ENCODE measurements around the gene NUDT7. TPM values are rescaled to one million over a fixed set of nuclear protein-coding genes. Genes with fewer than 3 reads are reported as not detected.

Gene NUDT7
- total RNA-seq, 1 experiment from 2014 or later: 7.5 TPM

GRCh38 chr16:77680496-77680895 is 41.8 kb upstream of the NUDT7 start (continued):
- TF ChIP-seq AFF4 (CRISPR knock-in tag; IDR thresholded peaks at IDR 0.05; ENCODE audit: borderline replicate concordance) (no peak), PREB (CRISPR knock-in tag; IDR thresholded peaks at IDR 0.05; ENCODE audit: borderline replicate concordance) (no peak), ZNF532 (CRISPR knock-in tag; IDR thresholded peaks at IDR 0.05; ENCODE audit: borderline replicate concordance) (no peak), ZNF219 (CRISPR knock-in tag; IDR thresholded peaks at IDR 0.05; ENCODE audit: borderline replicate concordance) (no peak), NR1H2 (CRISPR knock-in tag; IDR thresholded peaks at IDR 0.05) (no peak), ZNF396 (CRISPR knock-in tag; IDR thresholded peaks at IDR 0.05; ENCODE audit: borderline replicate concordance) (no peak), TCF7 (CRISPR knock-in tag; IDR thresholded peaks at IDR 0.05; ENCODE audit: low read depth) (no peak), ATF1 (CRISPR knock-in tag; IDR thresholded peaks at IDR 0.05) (no peak), SMAD3 (CRISPR knock-in tag; IDR thresholded peaks at IDR 0.05; ENCODE audit: borderline replicate concordance) (no peak), SOX15 (CRISPR knock-in tag; IDR thresholded peaks at IDR 0.05) (no peak), SMAD4 (CRISPR knock-in tag; IDR thresholded peaks at IDR 0.05) (no peak), ESRRA (CRISPR knock-in tag; IDR thresholded peaks at IDR 0.05; ENCODE audit: borderline replicate concordance) (no peak)
- TF ChIP-seq, protein P1, sequence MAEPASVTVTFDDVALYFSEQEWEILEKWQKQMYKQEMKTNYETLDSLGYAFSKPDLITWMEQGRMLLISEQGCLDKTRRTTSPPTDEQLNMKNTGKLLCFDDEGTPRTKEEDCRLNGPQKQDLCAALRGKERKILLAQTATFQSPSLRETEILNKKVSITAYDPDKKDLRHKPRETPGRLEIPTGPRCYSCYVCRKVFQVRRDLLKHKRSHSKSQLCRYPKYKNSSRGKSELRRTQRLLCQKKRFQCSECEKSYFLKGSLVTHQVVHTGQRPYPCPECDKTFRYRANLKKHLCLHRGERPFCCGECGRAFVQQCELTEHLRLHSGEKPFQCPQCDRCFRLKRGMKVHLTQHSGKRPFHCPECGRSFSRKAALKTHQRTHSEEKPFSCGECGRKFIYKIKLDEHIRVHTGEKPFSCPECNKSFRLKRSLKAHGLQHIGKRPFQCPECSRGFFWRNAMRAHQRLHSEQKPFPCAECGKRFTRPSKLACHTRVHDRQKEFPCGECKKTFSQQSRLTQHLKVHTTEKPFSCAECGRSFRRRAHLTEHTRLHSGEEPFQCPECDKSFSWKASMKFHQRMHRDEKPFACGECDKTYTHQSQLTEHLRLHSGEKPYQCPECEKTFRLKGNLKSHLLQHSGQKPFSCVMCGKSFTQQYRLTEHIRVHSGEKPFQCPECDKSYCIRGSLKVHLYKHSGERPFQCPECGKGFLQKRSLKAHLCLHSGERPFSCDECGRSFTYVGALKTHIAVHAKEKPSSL (CRISPR knock-in tag; conservative IDR thresholded peaks at IDR 0.05): no peak
- TF ChIP-seq, protein P2, sequence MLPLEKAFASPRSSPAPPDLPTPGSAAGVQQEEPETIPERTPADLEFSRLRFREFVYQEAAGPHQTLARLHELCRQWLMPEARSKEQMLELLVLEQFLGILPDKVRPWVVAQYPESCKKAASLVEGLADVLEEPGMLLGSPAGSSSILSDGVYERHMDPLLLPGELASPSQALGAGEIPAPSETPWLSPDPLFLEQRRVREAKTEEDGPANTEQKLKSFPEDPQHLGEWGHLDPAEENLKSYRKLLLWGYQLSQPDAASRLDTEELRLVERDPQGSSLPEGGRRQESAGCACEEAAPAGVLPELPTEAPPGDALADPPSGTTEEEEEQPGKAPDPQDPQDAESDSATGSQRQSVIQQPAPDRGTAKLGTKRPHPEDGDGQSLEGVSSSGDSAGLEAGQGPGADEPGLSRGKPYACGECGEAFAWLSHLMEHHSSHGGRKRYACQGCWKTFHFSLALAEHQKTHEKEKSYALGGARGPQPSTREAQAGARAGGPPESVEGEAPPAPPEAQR (CRISPR knock-in tag; IDR thresholded peaks at IDR 0.05): no peak
